OCI-M2 (cell line): ENCODE measurements around the gene MAD1L1.
"Not testable (repeated sequence)": the region's sequence is repeated elsewhere in the genome, so short reads cannot be mapped to it uniquely, and the experiment has no call there.

Source experiments
- DNase-seq: peaks from one replicate; lab custom pipeline; 2025; ENCODE audit not compliant: unreplicated experiment; lab: John Stamatoyannopoulos, UW

The MAD1L1 gene

GRCh38 chr7:2048006-2048405, 184.7 kb downstream of the MAD1L1 start:
- no peak for DNase-seq

- no peak for DNase-seq
These were observed 185.9 kb downstream of the MAD1L1 start for GRCh38 chr7:2046581-2047565.

GRCh38 chr7:2045559-2046405, 187.0 kb downstream of the MAD1L1 start:
- no peak for DNase-seq

DNA sequence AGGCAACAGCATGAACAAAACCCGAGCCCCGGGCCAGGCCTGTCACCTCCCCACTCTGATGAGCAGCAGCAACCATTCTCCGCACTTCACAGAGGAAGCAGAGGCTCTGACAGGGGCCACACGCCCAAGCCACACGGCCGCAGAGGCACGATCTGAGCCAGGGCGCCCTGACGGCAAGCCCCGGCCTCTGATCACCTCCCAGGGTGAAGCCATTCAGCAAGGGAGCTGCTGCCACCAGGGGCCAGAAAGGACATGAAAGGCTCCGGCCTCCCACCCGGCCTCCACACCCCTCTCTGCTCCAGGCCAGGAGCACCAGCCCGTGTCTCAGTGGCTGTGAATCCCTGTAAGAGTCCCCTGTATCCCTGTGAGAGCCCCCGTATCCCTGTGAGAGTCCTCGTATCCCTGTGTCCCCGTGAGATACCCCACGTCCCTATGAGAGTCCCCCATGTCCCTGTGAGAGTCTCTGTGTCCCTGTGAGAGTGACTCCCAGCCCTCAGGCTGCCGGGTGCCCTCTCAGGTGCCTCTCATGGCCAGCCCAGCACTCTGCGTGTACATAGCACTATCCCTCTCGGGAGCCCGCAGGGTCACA, 187.8 kb downstream of the MAD1L1 start:
- DNase-seq = no peak

DNA sequence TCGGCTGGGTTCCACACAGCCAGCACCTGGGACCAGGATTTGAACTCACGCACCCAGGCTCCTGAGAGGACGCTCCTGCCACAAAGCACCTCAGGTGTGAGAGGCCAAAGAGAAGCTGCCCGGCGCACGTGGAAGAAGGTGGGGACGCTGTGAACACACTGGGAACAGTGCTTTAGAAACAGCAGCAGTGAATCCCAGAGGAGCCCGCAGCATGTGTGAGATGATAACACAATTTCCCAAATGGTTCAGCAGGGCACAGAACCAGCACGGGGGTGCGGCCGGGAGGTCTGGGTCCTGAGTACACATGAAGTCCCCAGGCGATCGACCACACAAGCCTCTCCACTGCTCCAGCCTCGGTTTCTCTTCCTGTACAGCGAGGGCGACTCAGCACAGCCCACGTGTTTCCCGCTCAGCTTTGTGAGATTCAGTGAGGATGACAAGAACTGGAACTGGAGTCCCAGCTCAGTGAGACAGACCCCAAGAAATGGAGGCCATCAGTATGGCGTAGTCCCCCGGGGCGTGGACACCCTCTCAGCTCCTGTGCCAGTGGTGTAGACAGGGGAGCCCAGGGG, 188.3 kb downstream of the MAD1L1 start:
- DNase-seq = no peak

GRCh38 chr7:2043316-2044039, 189.3 kb downstream of the MAD1L1 start:
- DNase-seq = no peak

DNA sequence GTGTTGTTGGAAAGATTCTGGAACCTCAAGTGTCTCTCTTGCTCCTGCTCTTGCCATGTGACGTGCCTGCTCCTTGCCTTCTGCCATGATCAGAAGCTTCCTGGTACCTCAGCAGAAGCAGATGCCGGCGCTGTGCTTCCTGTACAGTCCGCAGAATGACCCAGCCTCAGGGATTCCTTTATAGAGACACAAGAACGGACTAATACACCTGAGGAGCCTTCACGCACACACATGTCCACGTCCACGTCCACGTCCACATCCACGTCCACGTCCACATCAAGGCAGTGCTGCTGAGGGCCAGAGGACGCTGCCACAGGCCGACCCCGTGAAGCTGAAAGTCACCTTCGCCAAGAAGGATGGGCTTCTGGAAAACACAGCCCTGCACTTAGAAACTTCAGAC, 190.1 kb downstream of the MAD1L1 start:
- no peak for DNase-seq

DNA sequence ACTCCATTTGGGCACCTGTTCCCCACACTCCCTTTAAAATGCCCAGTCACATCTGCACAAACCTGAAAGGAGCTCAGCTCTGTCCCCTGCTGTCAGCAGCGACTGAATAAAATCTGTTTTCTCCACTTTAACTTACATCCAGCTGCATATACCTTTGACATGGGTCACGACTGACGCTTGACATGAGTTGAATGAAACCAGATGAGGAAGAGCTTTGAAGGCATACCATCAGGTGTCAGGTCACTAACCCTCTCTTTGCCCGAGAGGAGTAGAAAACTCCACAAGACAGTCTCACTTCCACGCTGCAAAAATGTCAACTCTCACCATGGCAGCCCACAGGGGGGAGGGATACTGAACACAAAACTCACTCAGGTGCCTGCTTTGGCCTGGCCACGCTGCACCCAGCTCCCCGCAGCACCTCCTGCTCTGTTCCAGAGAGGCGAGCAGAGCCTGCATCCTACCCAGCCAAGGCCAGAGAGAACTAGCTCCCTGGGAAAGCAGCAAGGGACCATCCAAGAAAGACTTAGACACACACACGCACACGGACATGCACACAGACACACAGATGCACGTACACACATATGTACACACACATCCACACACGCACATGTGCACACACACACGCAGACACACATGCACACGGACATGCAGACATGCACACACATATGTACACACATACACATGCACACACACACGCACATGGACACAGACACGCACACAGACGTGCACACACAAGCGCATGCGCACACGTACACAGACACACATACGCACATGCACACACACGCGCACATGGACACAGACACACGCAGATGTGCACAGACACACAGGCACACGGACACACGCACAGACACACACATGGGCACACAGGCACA, 191.0 kb downstream of the MAD1L1 start:
- no peak for DNase-seq

GRCh38 chr7:2040893-2041270, 191.9 kb downstream of the MAD1L1 start:
- no peak for DNase-seq

- no peak for DNase-seq
These were observed 192.4 kb downstream of the MAD1L1 start for GRCh38 chr7:2040201-2040892.

DNA sequence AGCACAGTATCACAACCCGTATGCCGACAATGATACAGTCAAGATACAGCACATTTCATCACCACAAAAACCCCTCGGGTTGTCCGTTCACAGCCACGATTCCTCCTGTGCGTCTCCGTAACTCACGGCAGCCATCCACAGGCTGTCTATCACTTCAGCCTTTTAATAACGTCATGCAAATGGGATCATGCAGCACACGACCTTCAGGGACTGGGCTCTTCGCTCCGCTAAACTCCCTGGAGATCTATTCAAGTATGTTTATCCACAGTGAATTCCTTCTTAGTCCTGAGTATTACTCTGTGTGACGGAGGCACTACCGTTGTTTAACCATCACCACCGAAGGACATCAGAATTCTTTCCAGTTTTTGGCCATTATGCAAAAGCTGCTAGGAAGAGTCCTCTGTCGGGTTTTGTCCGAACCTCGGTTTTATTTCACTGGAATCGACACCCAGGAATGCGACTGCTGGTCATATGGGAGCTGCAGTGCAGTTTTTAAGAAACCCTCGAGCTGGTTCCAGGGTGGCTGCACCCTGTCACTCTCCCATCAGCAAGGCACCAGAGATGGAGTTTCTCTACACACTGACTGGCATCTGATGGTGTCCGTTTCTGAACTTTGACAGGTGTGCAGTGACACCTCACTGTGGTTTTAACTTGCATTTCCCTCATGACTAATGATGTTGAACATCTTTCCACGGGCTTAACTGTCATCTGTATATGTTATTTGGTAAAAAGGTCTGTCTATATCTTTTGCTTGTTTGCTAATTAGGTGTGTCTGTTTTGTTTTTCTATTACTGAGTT, 193.6 kb downstream of the MAD1L1 start:
- DNase-seq = no peak

DNA sequence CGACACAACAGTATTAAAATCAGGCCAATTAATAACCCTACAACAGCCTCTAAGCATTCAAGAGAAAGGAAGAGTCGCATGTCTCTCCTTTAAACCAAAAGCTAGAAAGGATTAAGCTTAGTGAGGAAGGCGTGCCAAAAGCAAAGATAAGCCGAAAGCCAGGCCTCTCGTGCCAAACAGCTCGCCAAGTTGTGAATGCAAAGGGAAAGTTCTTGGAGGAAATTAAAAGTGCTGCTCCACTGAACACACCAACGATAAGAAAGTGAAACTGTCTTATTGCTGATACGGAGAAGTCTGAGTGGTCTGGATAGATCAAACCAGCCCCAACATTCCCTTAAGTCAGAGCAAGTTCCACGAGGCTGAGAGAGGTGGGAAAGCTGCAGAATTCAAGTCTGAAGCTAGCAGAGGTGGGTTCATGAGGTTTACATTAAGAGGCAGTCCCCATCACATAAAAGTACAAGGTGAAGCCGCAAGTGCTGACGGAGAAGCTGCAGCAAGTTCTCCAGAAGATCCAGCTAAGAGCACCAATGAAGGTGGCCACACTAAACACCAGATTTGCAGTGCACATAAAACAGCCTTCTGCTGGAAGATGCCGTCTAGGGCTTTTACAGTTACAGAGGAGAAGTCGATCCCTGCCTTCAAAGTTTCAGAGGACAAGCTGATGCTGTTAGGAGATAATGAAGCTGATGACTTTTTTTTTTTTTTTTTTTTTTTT, 194.8 kb downstream of the MAD1L1 start:
- DNase-seq = peak; percentile 26

DNA sequence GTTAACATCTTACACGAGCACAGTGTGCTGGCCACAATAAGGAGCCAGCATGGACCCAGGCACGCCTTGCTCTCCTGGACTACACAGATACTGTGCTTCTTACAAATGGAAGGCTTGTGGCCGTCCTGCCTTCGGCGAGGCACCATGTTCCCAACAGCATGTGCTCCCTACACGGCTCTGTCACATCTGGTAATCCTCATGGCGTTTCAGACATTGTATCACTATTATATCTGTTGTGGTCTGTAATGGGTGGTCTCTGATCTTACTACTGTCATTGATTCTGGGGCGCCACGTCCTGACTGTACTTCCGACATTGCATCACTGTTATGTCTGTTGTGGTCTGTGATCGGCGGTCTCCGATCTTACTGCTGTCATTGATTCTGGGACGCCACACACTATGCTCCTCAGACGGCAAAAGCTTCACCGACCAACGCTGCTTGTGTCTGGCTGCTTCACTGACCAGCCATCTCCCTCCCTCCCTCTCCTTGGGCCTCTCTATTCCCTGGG, 195.4 kb downstream of the MAD1L1 start:
- DNase-seq = no peak

GRCh38 chr7:2036786-2037185, 196.0 kb downstream of the MAD1L1 start:
- no peak for DNase-seq

DNA sequence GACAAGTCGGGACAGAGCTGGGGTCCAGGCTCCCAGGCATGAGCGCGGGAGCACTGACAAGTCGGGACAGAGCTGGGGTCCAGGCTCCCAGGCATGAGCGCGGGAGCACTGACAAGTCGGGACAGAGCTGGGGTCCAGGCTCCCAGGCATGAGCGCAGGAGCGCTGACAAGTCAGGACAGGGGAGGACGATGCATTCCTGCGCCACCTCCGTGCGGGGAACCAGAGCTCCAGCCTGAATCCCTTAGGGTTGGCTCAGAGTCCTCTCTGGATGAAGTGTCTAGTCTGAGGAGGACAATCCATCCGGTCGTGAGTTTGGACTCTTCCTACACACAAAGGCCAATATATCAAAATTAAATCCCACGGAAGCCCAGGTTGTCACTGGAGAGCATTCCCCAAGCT, 196.5 kb downstream of the MAD1L1 start:
- not testable (repeated sequence) for DNase-seq

- DNase-seq = no peak
These were observed 198.2 kb downstream of the MAD1L1 start for GRCh38 chr7:2034291-2035201.
